Spleen (tissue), 11 donors: Measurements from ENCODE around the gene RRP1. TPM values are rescaled to one million over a fixed set of nuclear protein-coding genes. Genes with fewer than 3 reads are reported as not detected.

Experiments
- DNase-seq: peaks from one replicate; pipeline ENCODE4 v3.0.0-alpha.2; 2020
- H3K27ac ChIP-seq, 8 donors: fragments of 200-600 bp; sonication (generic) in 7 of 8; 1 replicate in 4 of 8; 2 replicates in 4 of 8; pipeline versions ENCODE4 v1.5.0 to v1.8.0; 2016 to 2021; ENCODE audit warnings: inconsistent platforms in 4 of 8, mild to moderate bottlenecking in 4 of 8, moderate library complexity in 1 of 8
- H3K27me3 ChIP-seq, 7 donors: fragments of 200-600 bp; sonication (generic) in 6 of 7; replicated peaks in 1 of 7; 1 replicate in 4 of 7; 2 replicates in 3 of 7; pipeline versions ENCODE4 v1.5.0 to v1.8.0; 2016 to 2021; ENCODE audit warnings: inconsistent platforms in 3 of 7, mild to moderate bottlenecking in 1 of 7
- H3K36me3 ChIP-seq, 6 donors: fragments of 200-600 bp; sonication (generic) in 5 of 6; 1 replicate in 4 of 6; 2 replicates in 2 of 6; pipeline versions ENCODE4 v1.5.0 to v1.8.0; 2016 to 2021; ENCODE audit warnings: inconsistent platforms in 2 of 6
- H3K4me1 ChIP-seq, 6 donors: fragments of 200-600 bp; sonication (generic) in 5 of 6; 1 replicate in 3 of 6; 2 replicates in 3 of 6; pipeline versions ENCODE4 v1.5.0 to v1.8.0; 2016 to 2021; ENCODE audit warnings: inconsistent platforms in 3 of 6
- H3K4me3 ChIP-seq, 8 donors: fragments of 200-600 bp; sonication (generic) in 7 of 8; 1 replicate in 4 of 8; 2 replicates in 4 of 8; pipeline versions ENCODE4 v1.5.0 to v1.8.0; 2016 to 2021; ENCODE audit warnings: inconsistent platforms in 4 of 8, mild to moderate bottlenecking in 4 of 8, moderate library complexity in 2 of 8
- H3K9me3 ChIP-seq, 8 donors: fragments of 200-600 bp; sonication (generic) in 7 of 8; 1 replicate in 4 of 8; 2 replicates in 4 of 8; pipeline versions ENCODE4 v1.5.0 to v1.8.0; 2016 to 2021; ENCODE audit warnings: inconsistent platforms in 4 of 8
- CTCF ChIP-seq, 11 experiments: fragments of 200-600 bp in 7 of 11; fragments of 450-650 bp in 4 of 11; sonication (generic) in 4 of 11; IDR thresholded peaks in 8 of 11; conservative IDR thresholded peaks in 3 of 11; 1 replicate in 7 of 11; 2 replicates in 4 of 11; pipeline versions ENCODE4 v1.4.0 to v1.8.0; 2016 to 2021; ENCODE audit warnings: antibody characterized with exemption in 11 of 11, inconsistent platforms in 4 of 11, mild to moderate bottlenecking in 1 of 11
- POLR2A ChIP-seq, 3 donors: fragments of 450-650 bp; IDR thresholded peaks; one replicate each; pipeline ENCODE4 v1.5.1; 2017; ENCODE audit warnings: antibody characterized with exemption in 3 of 3, mild to moderate bottlenecking in 1 of 3
- POLR2AphosphoS5 ChIP-seq, 3 donors: sonication (generic); formaldehyde crosslinking; IDR thresholded peaks; one replicate each; pipeline ENCODE4 v1.5.1; 2017; ENCODE audit warnings: antibody characterized with exemption in 3 of 3
- WGBS, 5 donors: extraction: QIAGEN DNeasy Blood & Tissue Kit in 3 of 5; methylation state at CpG; one replicate each; pipeline versions ENCODE4 v1.1.5 to v1.1.7; 2013 to 2018; 5-methylcytosine and 5-hydroxymethylcytosine counted together
- intact Hi-C: fragments of 100-400 bp; cut with DNase I; formaldehyde crosslinking; loops from one replicate; pipeline ENCODE4 v1.15.0; 2023; ENCODE audit warnings: low total_unique reads
- polyA plus RNA-seq, 3 donors: library from polyadenylated mRNA; stranded (reverse); fragments of 200-250 nt; gene quantifications; one replicate each; pipeline ENCODE4 v1.2.1, GENCODE V29; 2013
- total RNA-seq, 7 donors: library from RNA; depleted of rRNA in 3 of 7; stranded (reverse); fragments of >200 nt in 3 of 7; fragmentation: NEBNext Ultra II Directional in 4 of 7; extraction: Animal tissue kit (Norgen Biotek cat#: 25700) in 4 of 7; gene quantifications; one replicate each; pipeline versions ENCODE4 v1.1.0 to v1.2.1, GENCODE V29; 2016 to 2021
- donor health status: healthy with polysubstance abuse.
- donor health status: DM: no; HTN: no; CAD: no; lungs with moderate emphysema.
- donor health status: DM: no; HTN: no; CAD: no.
- donor health status: Bipolar disorder and iron deficiency.
- donor health status: healthy.
- donor health status: DM: no; HTN: no; CAD: no.
- donor health status: DM: yes; HTN: yes; CAD: no.

RRP1 gene
- total and polyA plus RNA-seq, 10 donors = 11.5 to 26.9 (median 18.6) TPM

- TF ChIP-seq CTCF (IDR thresholded peaks at IDR 0.05 in 8 of 11, conservative IDR thresholded peaks at IDR 0.05 in 3 of 11) = no peak
- peak in 1 of 3 donors; percentile 2 for TF ChIP-seq POLR2AphosphoS5 (IDR thresholded peaks at IDR 0.05)
- intact Hi-C loops = no loop called here
- Histone ChIP-seq H3K9me3 (no peaks in the 10 kb centered on the region), H3K27ac (no peak overlapping the region), H3K27me3 (no peaks in the 10 kb centered on the region), H3K4me1 (peaks cover 0 to 29% (median 2%) of the 10 kb centered on the region in 6 donors), H3K4me3 (no peak overlapping the region), H3K36me3 (peaks cover 0 to 20% (median 5%) of the 10 kb centered on the region in 6 donors)
- no peak for DNase-seq
- 63 to 75% (median 64%) methylated on average over 30 to 34 of the region's 34 CpGs for WGBS, 5 donors
These were observed 21.2 kb upstream of the RRP1 start for GRCh38 chr21:43767984-43768867.

DNA sequence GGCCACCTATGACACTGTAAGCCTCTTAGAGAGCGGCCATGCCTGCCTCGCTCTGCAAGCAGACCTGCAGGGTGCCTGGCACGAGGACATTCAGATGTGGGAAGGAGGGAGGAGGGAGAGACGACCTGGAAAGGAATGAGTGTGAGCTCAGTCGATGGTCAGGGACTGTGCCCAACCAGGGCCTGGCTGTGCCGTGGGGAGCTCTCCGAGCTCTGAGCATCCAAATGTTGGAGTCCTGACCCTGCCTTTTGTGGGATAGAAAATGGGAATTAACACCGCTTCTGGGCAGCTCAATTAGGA is 20.6 kb upstream of the RRP1 start:
- peaks cover 0 to 21% (median 11%) of the 10 kb centered on the region in 6 donors for H3K36me3 ChIP-seq
- H3K27ac ChIP-seq = no peak overlapping the region
- intact Hi-C loops = no loop called here
- no peaks in the 10 kb centered on the region for H3K9me3 ChIP-seq
- H3K4me1 ChIP-seq = peaks cover 0 to 34% (median 2%) of the 10 kb centered on the region in 6 donors
- H3K4me3 ChIP-seq = no peak overlapping the region
- no peak for DNase-seq
- no peaks in the 10 kb centered on the region for H3K27me3 ChIP-seq
- 76 to 86% (median 85%) methylated on average over 8 of the region's 8 CpGs for WGBS, 5 donors
- TF ChIP-seq POLR2A (IDR thresholded peaks at IDR 0.05) (no peak), CTCF (IDR thresholded peaks at IDR 0.05 in 8 of 11, conservative IDR thresholded peaks at IDR 0.05 in 3 of 11) (no peak), POLR2AphosphoS5 (IDR thresholded peaks at IDR 0.05) (no peak)

GRCh38 chr21:43769325-43769958 is 19.9 kb upstream of the RRP1 start:
- Histone ChIP-seq H3K4me1 (peaks cover 0 to 41% (median 7%) of the 10 kb centered on the region in 6 donors), H3K9me3 (no peaks in the 10 kb centered on the region), H3K27me3 (no peaks in the 10 kb centered on the region), H3K36me3 (peaks cover 0 to 22% (median 18%) of the 10 kb centered on the region in 6 donors), H3K4me3 (no peak overlapping the region), H3K27ac (no peak overlapping the region)
- intact Hi-C loops = no loop called here
- TF ChIP-seq CTCF (IDR thresholded peaks at IDR 0.05 in 8 of 11, conservative IDR thresholded peaks at IDR 0.05 in 3 of 11) (no peak), POLR2A (IDR thresholded peaks at IDR 0.05) (no peak), POLR2AphosphoS5 (IDR thresholded peaks at IDR 0.05) (no peak)
- WGBS, 5 donors = 89 to 93% (median 92%) methylated on average over 11 of the region's 11 CpGs
- DNase-seq = no peak

GRCh38 chr21:43770066-43770655 is 19.2 kb upstream of the RRP1 start:
- Histone ChIP-seq H3K36me3 (peaks cover 0 to 24% (median 19%) of the 10 kb centered on the region in 6 donors), H3K4me3 (no peak overlapping the region), H3K9me3 (no peaks in the 10 kb centered on the region), H3K4me1 (peaks cover 7 to 48% (median 14%) of the 10 kb centered on the region in 6 donors), H3K27me3 (no peaks in the 10 kb centered on the region), H3K27ac (no peak overlapping the region)
- TF ChIP-seq POLR2AphosphoS5 (IDR thresholded peaks at IDR 0.05) = peak in 1 of 3 donors; percentile 26
- TF ChIP-seq POLR2A (IDR thresholded peaks at IDR 0.05) = no peak
- intact Hi-C loops = no loop called here
- DNase-seq = no peak
- WGBS, 5 donors = 89 to 97% (median 94%) methylated on average over 20 to 21 of the region's 21 CpGs
